B cell (primary cell): ENCODE results near the gene DUS4L. TPM values are rescaled to one million over a fixed set of nuclear protein-coding genes. Genes with fewer than 3 reads are reported as not detected.

Experiments used
- ATAC-seq: fragments of 200-7000 bp; cut with Tn5 transposase; one replicate; pipeline ENCODE4 v1.10.0; 2021; ENCODE audit warnings: low read depth, mild to moderate bottlenecking, moderate number of reproducible peaks, moderate library complexity
- CTCF ChIA-PET: fragments of 350-600 bp; sonication (Branson Sonifier 250); formaldehyde crosslinking; loops from one replicate; lab custom pipeline; 2021; ENCODE audit warnings: antibody characterized with exemption, inconsistent platforms; lab: Charles Lee
- POLR2A ChIA-PET: fragments of 350-600 bp; sonication (Branson Sonifier 250); formaldehyde crosslinking; loops from one replicate; lab custom pipeline; 2021; ENCODE audit warnings: antibody characterized with exemption; lab: Charles Lee
- DNase-seq: peaks from one replicate; pipeline ENCODE4 v3.0.0; 2013
- H2AFZ ChIP-seq: 2 replicates; pipeline ENCODE4 v1.6.1; 2012; ENCODE audit warnings: mild to moderate bottlenecking, low read depth, low read length; ENCODE audit not compliant: insufficient read depth, poor library complexity, severe bottlenecking
- H3K27ac ChIP-seq, 2 donors: 1 replicate in 1 of 2; 2 replicates in 1 of 2; pipeline ENCODE4 v1.5.1; 2012 to 2013; ENCODE audit warnings: low read length in 2 of 2, mild to moderate bottlenecking in 2 of 2, moderate library complexity in 1 of 2
- H3K27me3 ChIP-seq, 4 experiments: fragments of 200-600 bp in 1 of 4; sonication (generic) in 1 of 4; replicated peaks in 1 of 4; 1 replicate in 2 of 4; 2 replicates in 2 of 4; pipeline versions ENCODE4 v1.6.1 to v1.7.0; 2013 to 2016; ENCODE audit warnings: low read length in 3 of 4, mild to moderate bottlenecking in 2 of 4, mixed read lengths in 1 of 4, moderate library complexity in 1 of 4; ENCODE audit not compliant: insufficient read depth in 4 of 4, control insufficient read depth in 3 of 4; ENCODE audit errors: control extremely low read depth in 1 of 4
- H3K36me3 ChIP-seq, 2 experiments: replicated peaks in 1 of 2; 1 replicate in 1 of 2; 2 replicates in 1 of 2; pipeline versions ENCODE4 v1.6.1 to v1.7.1; 2013; ENCODE audit warnings: low read length in 1 of 2; ENCODE audit not compliant: insufficient read depth in 2 of 2, control insufficient read depth in 1 of 2; ENCODE audit errors: control extremely low read depth in 1 of 2, extremely low read depth in 1 of 2
- H3K4me1 ChIP-seq, 2 donors: fragments of 200-600 bp in 1 of 2; sonication (generic) in 1 of 2; 1 replicate in 1 of 2; 2 replicates in 1 of 2; pipeline versions ENCODE4 v1.5.1 to v1.6.1; 2013 to 2017; ENCODE audit warnings: low read length in 2 of 2; ENCODE audit not compliant: control insufficient read depth in 2 of 2, insufficient read depth in 2 of 2
- H3K4me2 ChIP-seq: replicated peaks from 2 replicates; pipeline ENCODE3; 2012; ENCODE audit warnings: mild to moderate bottlenecking, low read depth, low read length; ENCODE audit not compliant: poor library complexity, severe bottlenecking
- H3K4me3 ChIP-seq, 5 experiments: fragments of 200-600 bp in 1 of 5; sonication (generic) in 1 of 5; 1 replicate in 3 of 5; 2 replicates in 2 of 5; pipeline versions ENCODE4 v1.5.1 to v1.7.0; 2011 to 2016; ENCODE audit warnings: low read length in 4 of 5, mild to moderate bottlenecking in 4 of 5, low read depth in 2 of 5, control low read depth in 1 of 5, moderate library complexity in 1 of 5; ENCODE audit not compliant: insufficient read depth in 1 of 5; ENCODE audit errors: control extremely low read depth in 1 of 5, extremely low read depth in 1 of 5
- H3K79me2 ChIP-seq: fragments of 200-600 bp; sonication (generic); one replicate; pipeline ENCODE4 v1.6.0; 2016; ENCODE audit warnings: low read length; ENCODE audit not compliant: control insufficient read depth, insufficient read depth
- H3K9ac ChIP-seq: fragments of 200-600 bp; sonication (generic); 2 replicates; pipeline ENCODE4 v1.6.1; 2017; ENCODE audit warnings: mild to moderate bottlenecking, low read length, moderate library complexity
- H3K9me3 ChIP-seq, 3 donors: one replicate each; pipeline versions ENCODE4 v1.6.1 to v1.7.1; 2013; ENCODE audit warnings: low read length in 2 of 3; ENCODE audit not compliant: control insufficient read depth in 2 of 3, insufficient read depth in 1 of 3; ENCODE audit errors: control extremely low read depth in 1 of 3
- H4K20me1 ChIP-seq: 2 replicates; pipeline ENCODE4 v1.6.0; 2012; ENCODE audit warnings: mild to moderate bottlenecking, low read length; ENCODE audit not compliant: insufficient read depth, control insufficient read depth, poor library complexity, severe bottlenecking
- H3K27ac Mint-ChIP-seq: one replicate; pipeline ENCODE4 v1.8.0; 2021; ENCODE audit warnings: mixed read lengths
- H3K27me3 Mint-ChIP-seq: one replicate; pipeline ENCODE4 v1.8.0; 2021; ENCODE audit warnings: mixed read lengths
- H3K4me1 Mint-ChIP-seq: one replicate; pipeline ENCODE4 v1.8.0; 2021; ENCODE audit warnings: mixed read lengths
- H3K4me3 Mint-ChIP-seq: one replicate; pipeline ENCODE4 v1.8.0; 2021; ENCODE audit warnings: mixed read lengths
- H3K9me3 Mint-ChIP-seq: one replicate; pipeline ENCODE4 v1.8.0; 2022; ENCODE audit warnings: mixed read lengths; ENCODE audit not compliant: insufficient read depth
- CTCF ChIP-seq: fragments of 200-600 bp; IDR thresholded peaks from one replicate; pipeline ENCODE4 v1.8.0; 2022; ENCODE audit warnings: antibody characterized with exemption, mild to moderate bottlenecking
- EZH2 ChIP-seq: IDR thresholded peaks from 2 replicates; pipeline ENCODE4 v1.6.1; 2012; ENCODE audit warnings: borderline replicate concordance, low read depth, mild to moderate bottlenecking, moderate library complexity, low read length; ENCODE audit not compliant: insufficient read depth, poor library complexity, severe bottlenecking
- WGBS: methylation state at CpG from one replicate; pipeline ENCODE4 v1.1.5; 2013; ENCODE audit warnings: missing lambda C conversion rate; ENCODE audit not compliant: insufficient coverage; 5-methylcytosine and 5-hydroxymethylcytosine counted together
- intact Hi-C: fragments of 100-400 bp; cut with micrococcal nuclease; formaldehyde crosslinking; loops from one replicate; pipeline ENCODE4 v1.10.0; 2022
- polyA plus RNA-seq: library from polyadenylated mRNA; depleted of rRNA; stranded (reverse); fragments of >200 nt; gene quantifications from 2 replicates; pipeline ENCODE4 v1.2.3, GENCODE V29; 2012
- total RNA-seq, 2 donors: library from RNA; stranded (reverse); fragments of 120-200 nt in 1 of 2; gene quantifications; 1 replicate in 1 of 2; 2 replicates in 1 of 2; pipeline versions ENCODE4 v1.2.3 to v1.2.4, GENCODE V29; 2013 to 2022

Gene DUS4L
- total and polyA plus RNA-seq, 2 donors (not counting 1 experiment from before 2014, with no cell fraction given): 4.1 to 18.7 TPM

GRCh38 chr7:107600816-107601215 is 37.0 kb downstream of the DUS4L start:
- Histone ChIP-seq H3K4me2 (no peak overlapping the region), H3K4me3 (no peak overlapping the region), H4K20me1 (no peaks in the 10 kb centered on the region), H3K27ac (no peak overlapping the region), H3K36me3 (peaks cover 1 to 9% of the 10 kb centered on the region in 2 experiments), H3K27me3 (no peaks in the 10 kb centered on the region), H3K4me1 (no peaks in the 10 kb centered on the region), H3K79me2 (no peaks in the 10 kb centered on the region), H2AFZ (no peak overlapping the region), H3K9ac (no peak overlapping the region), H3K9me3 (no peaks in the 10 kb centered on the region)
- Mint-ChIP-seq H3K27me3 (no peaks in the 10 kb centered on the region), H3K27ac (no peak overlapping the region), H3K9me3 (no peaks in the 10 kb centered on the region), H3K4me3 (no peak overlapping the region), H3K4me1 (no peaks in the 10 kb centered on the region)
- DNase-seq (no peak), ATAC-seq (no peak)
- intact Hi-C loops: no loop called here
- POLR2A ChIA-PET: no interaction called here
- no CpG with 5 or more reads among the region's 2 CpGs for WGBS
- CTCF ChIA-PET: interaction anchor here (3.4 kb wide), 1 partner anchor 61 kb away, joined by 11 read pairs; no protein-coding TSS in a partner anchor
- no peak for TF ChIP-seq EZH2

DNA sequence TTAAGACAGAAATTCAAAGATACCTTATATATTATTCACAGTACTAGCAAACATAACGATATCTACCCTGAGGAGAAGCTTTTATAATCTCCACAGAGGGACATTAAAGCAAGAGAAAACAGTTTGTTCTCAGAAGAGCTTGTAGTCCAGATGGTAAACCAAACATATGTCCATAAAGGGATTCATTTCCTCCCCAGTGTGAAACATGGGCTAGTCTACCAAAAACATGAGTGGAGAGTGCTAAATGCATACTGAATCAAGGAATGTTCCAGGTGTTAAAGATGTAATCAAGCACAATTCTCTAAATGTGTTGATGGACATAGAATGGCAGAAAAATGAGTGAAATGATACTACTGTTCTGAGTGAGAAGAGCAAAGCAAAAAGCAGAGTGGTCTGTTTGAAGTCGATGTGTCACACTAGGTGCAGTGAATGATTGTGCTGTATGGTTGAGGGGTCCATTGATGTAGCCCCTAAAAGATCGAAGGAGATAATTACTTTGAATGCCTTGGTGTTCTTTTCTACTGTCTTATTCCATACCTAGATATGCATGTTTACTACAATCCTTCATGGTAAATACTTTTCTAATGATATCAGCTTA is 41.5 kb downstream of the DUS4L start:
- H2AFZ ChIP-seq: no peak overlapping the region
- H3K9ac ChIP-seq: no peak overlapping the region
- Mint-ChIP-seq H3K27me3 (no peaks in the 10 kb centered on the region), H3K4me1 (no peaks in the 10 kb centered on the region), H3K4me3 (no peak overlapping the region), H3K27ac (no peak overlapping the region), H3K9me3 (no peaks in the 10 kb centered on the region)
- ChIA-PET CTCF (interaction anchor here (1.4 kb wide), 1 partner anchor 56 kb away, joined by 5 read pairs; the partner anchor contains the start of gene SLC26A4), POLR2A (no interaction called here)
- no peak overlapping the region for H3K4me2 ChIP-seq
- no peaks in the 10 kb centered on the region for H3K79me2 ChIP-seq
- ATAC-seq (no peak), DNase-seq (no peak)
- H3K9me3 ChIP-seq: no peaks in the 10 kb centered on the region
- 100% methylated on average over 1 of the region's 3 CpGs for WGBS
- H3K27me3 ChIP-seq: no peaks in the 10 kb centered on the region
- no peak for TF ChIP-seq CTCF
- TF ChIP-seq EZH2: no peak
- H3K36me3 ChIP-seq: peaks cover 0 to 7% of the 10 kb centered on the region in 2 experiments
- no peak overlapping the region for H3K4me3 ChIP-seq
- intact Hi-C loops: no loop called here
- H4K20me1 ChIP-seq: no peaks in the 10 kb centered on the region
- H3K27ac ChIP-seq: no peak overlapping the region
- no peaks in the 10 kb centered on the region for H3K4me1 ChIP-seq
